Transverse colon (tissue), 4 donors: ENCODE data around the gene RNPEPL1. TPM values are rescaled to one million over a fixed set of nuclear protein-coding genes. Genes with fewer than 3 reads are reported as not detected.

Experiments
- DNase-seq: peaks from one replicate; pipeline ENCODE4 v3.0.0-alpha.2; 2019
- H3K27ac ChIP-seq, 4 donors: fragments of 200-600 bp; sonication (generic); 2 replicates each; pipeline ENCODE4 v1.5.1; 2016 to 2018; ENCODE audit warnings: inconsistent platforms in 4 of 4
- H3K27me3 ChIP-seq: fragments of 200-600 bp; sonication (generic); 2 replicates; pipeline ENCODE4 v1.5.1; 2017; ENCODE audit warnings: inconsistent platforms
- H3K36me3 ChIP-seq, 4 donors: fragments of 200-600 bp; sonication (generic); 2 replicates each; pipeline ENCODE4 v1.5.1; 2017 to 2019; ENCODE audit warnings: inconsistent platforms in 4 of 4
- H3K4me1 ChIP-seq, 4 donors: fragments of 200-600 bp; sonication (generic); 2 replicates each; pipeline ENCODE4 v1.5.1; 2017 to 2020; ENCODE audit warnings: inconsistent platforms in 4 of 4
- H3K4me3 ChIP-seq, 4 donors: fragments of 200-600 bp; sonication (generic); 1 replicate in 1 of 4; 2 replicates in 3 of 4; pipeline versions ENCODE4 v1.5.1 to v1.6.1; 2017 to 2019; ENCODE audit warnings: inconsistent platforms in 4 of 4
- H3K9me3 ChIP-seq, 2 donors: fragments of 200-600 bp; sonication (generic); 2 replicates each; pipeline ENCODE4 v1.5.1; 2017 to 2019; ENCODE audit warnings: inconsistent platforms in 2 of 2
- CTCF ChIP-seq, 5 experiments: fragments of 200-600 bp in 3 of 5; fragments of 450-650 bp in 2 of 5; sonication (generic) in 3 of 5; IDR thresholded peaks; 1 replicate in 2 of 5; 2 replicates in 3 of 5; pipeline ENCODE4 v1.5.1; 2016 to 2017; ENCODE audit warnings: antibody characterized with exemption in 5 of 5, inconsistent platforms in 3 of 5, mild to moderate bottlenecking in 2 of 5, moderate library complexity in 1 of 5
- EP300 ChIP-seq: sonication (generic); formaldehyde crosslinking; IDR thresholded peaks from one replicate; pipeline ENCODE4 v1.6.1; 2017; ENCODE audit warnings: antibody characterized with exemption, low read depth
- POLR2A ChIP-seq: fragments of 450-650 bp; IDR thresholded peaks from one replicate; pipeline ENCODE4 v1.6.1; 2016; ENCODE audit warnings: antibody characterized with exemption, mild to moderate bottlenecking, moderate library complexity
- POLR2AphosphoS5 ChIP-seq, 3 donors: sonication (generic); formaldehyde crosslinking; IDR thresholded peaks; one replicate each; pipeline ENCODE4 v1.6.1; 2016; ENCODE audit warnings: antibody characterized with exemption in 3 of 3
- WGBS, 2 donors: methylation state at CpG; one replicate each; pipeline ENCODE4 v1.1.5; 2018; ENCODE audit warnings: low coverage in 1 of 2; 5-methylcytosine and 5-hydroxymethylcytosine counted together
- in situ Hi-C, 4 donors: fragments of 200-750 bp; cut with MboI; loops; one replicate each; pipeline versions ENCODE4 v1.15.0 to v1.15.1; 2017; ENCODE audit warnings: low sequenced_read_pairs in 3 of 4, low pct_ligation_motif_present in 1 of 4, low pct_unique_long_range_greater_than_20kb in 1 of 4
- intact Hi-C: fragments of 100-400 bp; cut with DNase I; formaldehyde crosslinking; loops from one replicate; pipeline ENCODE4 v1.15.1; 2023; ENCODE audit warnings: low total_unique reads
- total RNA-seq, 4 donors: library from RNA; depleted of rRNA; stranded (reverse); fragments of >200 nt; gene quantifications; one replicate each; pipeline ENCODE4 v1.1.0, GENCODE V29; 2016

RNPEPL1 gene
- total RNA-seq, 4 donors from 2014 or later, result 118 to 208 (median 151) TPM

DNA sequence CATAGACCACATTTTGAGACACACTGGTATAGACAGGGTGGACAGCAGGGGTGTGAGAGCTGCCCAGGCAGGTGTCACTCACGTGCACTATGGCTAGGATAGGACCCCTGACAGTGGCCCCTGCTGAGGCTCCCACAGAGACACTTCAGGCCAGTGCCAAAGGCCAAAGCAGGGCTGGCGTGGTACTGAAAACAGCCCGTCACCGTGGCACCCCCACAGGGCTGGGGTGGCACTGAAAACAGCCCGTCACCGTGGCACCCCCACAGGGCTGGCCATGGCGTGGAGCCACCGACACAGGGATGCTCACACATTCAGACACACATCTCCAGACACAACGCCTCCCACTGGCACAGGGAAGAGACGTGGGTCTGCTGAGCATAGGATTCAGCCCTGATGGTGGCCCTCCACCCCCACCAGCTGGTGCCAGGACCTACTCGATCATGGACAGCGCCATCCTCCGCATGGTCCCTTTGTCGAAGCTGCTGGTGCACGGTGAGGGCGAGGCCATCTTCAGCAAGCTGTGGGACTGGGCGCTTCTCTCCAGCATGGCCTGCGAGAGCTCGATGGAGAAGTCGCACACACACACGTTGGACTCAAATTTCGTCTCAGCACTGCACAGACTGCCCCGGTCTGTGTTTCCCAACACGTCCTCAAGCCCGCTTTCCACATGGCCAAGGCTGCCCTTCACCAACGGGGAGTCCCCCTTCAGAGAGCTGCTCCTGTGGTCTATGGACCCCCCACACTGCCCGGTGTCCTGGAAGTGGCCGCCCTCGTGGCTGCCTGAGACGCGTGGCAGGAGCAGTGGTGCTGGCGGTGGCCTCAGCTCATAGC, 44.6 kb upstream of the RNPEPL1 start:
- H3K9me3 ChIP-seq, result peaks cover 0 to 12% of the 10 kb centered on the region in 2 donors
- H3K36me3 ChIP-seq, result peaks cover 0 to 19% (median 5%) of the 10 kb centered on the region in 4 donors
- H3K27ac ChIP-seq, result no peak overlapping the region
- in situ Hi-C loops, result loop anchor here in 2 of 4 donors (25.0 kb wide), 1 partner anchor 189 kb away; no protein-coding TSS in a partner anchor
- H3K4me3 ChIP-seq, result no peak overlapping the region
- peaks cover 6% of the 10 kb centered on the region for H3K27me3 ChIP-seq
- intact Hi-C loops, result no loop called here
- no peak for TF ChIP-seq POLR2AphosphoS5 (IDR thresholded peaks at IDR 0.05)
- TF ChIP-seq CTCF (IDR thresholded peaks at IDR 0.05), result no peak
- no peak for TF ChIP-seq EP300
- TF ChIP-seq POLR2A, result no peak
- no peak for DNase-seq
- 98% methylated on average over 32 of the region's 32 CpGs; no CpG with 5 or more reads in 1 of the 2 donors for WGBS, 2 donors
- peaks cover 0 to 5% (median 0%) of the 10 kb centered on the region in 4 donors for H3K4me1 ChIP-seq

DNA sequence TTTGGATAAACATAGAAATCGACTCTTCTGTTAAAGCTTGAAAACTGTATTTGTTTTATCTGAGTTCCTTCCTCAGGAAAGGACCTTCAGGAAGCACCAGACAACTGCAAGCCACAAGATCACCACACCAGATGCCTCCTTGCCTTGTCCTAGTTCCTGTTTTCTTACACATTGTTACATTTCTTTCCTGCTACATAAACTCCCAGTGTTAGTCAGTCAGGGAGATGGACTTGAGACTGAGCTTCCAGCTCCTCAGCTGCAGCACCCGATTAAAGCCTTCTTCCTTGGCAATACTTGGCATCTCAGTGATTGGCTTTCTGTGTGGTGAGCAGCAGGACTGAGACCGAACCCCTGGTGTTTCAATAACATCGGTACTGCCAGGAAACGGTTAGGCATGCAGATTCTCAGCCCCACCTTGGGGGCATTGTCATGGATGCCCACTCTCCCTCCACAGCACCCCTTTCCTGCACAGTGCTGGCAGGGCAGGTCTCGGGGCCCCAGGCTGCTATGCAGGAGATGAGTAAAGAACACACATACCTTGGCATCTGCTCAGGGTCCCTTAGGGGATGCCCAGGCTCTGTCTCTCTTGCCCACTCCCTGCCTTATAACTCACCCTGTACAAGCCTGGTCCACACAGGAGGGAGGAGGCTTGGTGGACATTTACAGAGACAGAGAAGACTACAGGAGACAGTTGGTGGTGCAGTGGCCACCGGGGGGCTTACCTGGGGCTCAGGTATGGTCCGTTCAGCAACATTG, 43.1 kb upstream of the RNPEPL1 start:
- peaks cover 3% of the 10 kb centered on the region for H3K27me3 ChIP-seq
- peaks cover 0 to 2% (median 0%) of the 10 kb centered on the region in 4 donors for H3K4me1 ChIP-seq
- H3K27ac ChIP-seq, result no peak overlapping the region
- in situ Hi-C loops, result loop anchor here in 2 of 4 donors (25.0 kb wide), 1 partner anchor 187 kb away; no protein-coding TSS in a partner anchor
- no peak overlapping the region for H3K4me3 ChIP-seq
- peaks cover 0 to 12% of the 10 kb centered on the region in 2 donors for H3K9me3 ChIP-seq
- 60 to 91% methylated on average over 1 to 8 of the region's 8 CpGs for WGBS, 2 donors
- intact Hi-C loops, result no loop called here
- DNase-seq, result no peak
- H3K36me3 ChIP-seq, result peaks cover 0 to 19% (median 8%) of the 10 kb centered on the region in 4 donors
- TF ChIP-seq POLR2AphosphoS5 (IDR thresholded peaks at IDR 0.05) (no peak), EP300 (no peak)

DNA sequence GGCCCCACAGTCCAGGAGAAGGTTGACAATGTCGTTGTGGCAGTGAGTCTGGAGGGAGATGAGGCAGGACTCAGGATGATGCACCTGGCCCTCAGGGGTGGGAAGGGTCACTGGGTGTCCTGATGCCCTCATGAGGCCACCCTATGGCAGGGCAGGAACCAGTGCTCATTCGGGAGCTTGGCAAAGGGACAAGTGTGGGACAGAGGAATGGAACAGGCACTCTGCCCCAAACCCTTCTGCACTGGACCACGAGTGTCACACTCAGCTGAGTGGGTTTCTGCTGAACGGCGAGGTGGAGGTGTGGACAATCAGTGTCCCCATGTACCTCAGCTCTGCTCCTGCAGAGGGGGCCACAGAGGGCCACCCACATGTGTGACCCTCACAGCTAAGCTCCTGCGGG, 42.5 kb upstream of the RNPEPL1 start:
- TF ChIP-seq POLR2A, result no peak
- no peak for TF ChIP-seq EP300
- no peak for TF ChIP-seq CTCF (IDR thresholded peaks at IDR 0.05)
- no peak for TF ChIP-seq POLR2AphosphoS5 (IDR thresholded peaks at IDR 0.05)
- no peak for DNase-seq
- Histone ChIP-seq H3K36me3 (peaks cover 0 to 19% (median 8%) of the 10 kb centered on the region in 4 donors), H3K4me3 (no peak overlapping the region), H3K27ac (no peak overlapping the region), H3K27me3 (no peaks in the 10 kb centered on the region), H3K4me1 (no peaks in the 10 kb centered on the region), H3K9me3 (peaks cover 0 to 12% of the 10 kb centered on the region in 2 donors)
- intact Hi-C loops, result no loop called here
- in situ Hi-C loops, result no loop called here
- 98 to 100% methylated on average over 1 to 6 of the region's 6 CpGs for WGBS, 2 donors

GRCh38 chr2:240526521-240526920, 41.8 kb upstream of the RNPEPL1 start:
- 100% methylated on average over 3 of the region's 4 CpGs; no CpG with 5 or more reads in 1 of the 2 donors for WGBS, 2 donors
- H3K9me3 ChIP-seq, result peaks cover 7 to 18% of the 10 kb centered on the region in 2 donors
- in situ Hi-C loops, result no loop called here

More at GRCh38 chr2:240526521-240526920, 41.8 kb upstream of the RNPEPL1 start:
- Histone ChIP-seq H3K4me1 (no peaks in the 10 kb centered on the region), H3K27ac (no peak overlapping the region), H3K27me3 (no peaks in the 10 kb centered on the region), H3K36me3 (peaks cover 0 to 19% (median 8%) of the 10 kb centered on the region in 4 donors), H3K4me3 (no peak overlapping the region)
- intact Hi-C loops, result no loop called here
- TF ChIP-seq CTCF (IDR thresholded peaks at IDR 0.05) (no peak), POLR2A (no peak), POLR2AphosphoS5 (IDR thresholded peaks at IDR 0.05) (no peak), EP300 (no peak)
- no peak for DNase-seq
